ENCODE data around the gene AAGAB. TPM values are rescaled to one million over a fixed set of nuclear protein-coding genes. Genes with fewer than 3 reads are reported as not detected.

Gene AAGAB
- total RNA-seq, 1 experiment from 2014 or later, result 40.1 TPM

GRCh38 chr15:67187351-67187854, 67.1 kb downstream of the AAGAB start:
- Mint-ChIP-seq H3K4me1 (peaks cover 6 to 8% of the 10 kb centered on the region in 2 experiments; a peak in 2 of 4 replicates), H3K27me3 (ENCODE audit: low read depth) (no peaks in the 10 kb centered on the region), H3K4me3 (no peak overlapping the region), H3K9me3 (no peaks in the 10 kb centered on the region), H3K27ac (no peak overlapping the region; a peak in 1 of 7 replicates), H3K36me3 (ENCODE audit: insufficient read depth in 1 of 3, low read depth in 3 of 3) (peaks cover 6 to 77% (median 25%) of the 10 kb centered on the region in 3 experiments)
- no peak overlapping the region for H2BK15ac ChIP-seq (ENCODE audit: low read depth, low read length)
- no peaks in the 10 kb centered on the region for H3K23me2 ChIP-seq (ENCODE audit: insufficient read length, low read depth, low read length, poor library complexity, severe bottlenecking)
- no peak overlapping the region for H3K4ac ChIP-seq (ENCODE audit: low read depth, low read length)
- no peak for TF ChIP-seq CTCF (conservative IDR thresholded peaks at IDR 0.05)
- H3K23ac ChIP-seq (ENCODE audit: insufficient read length, low read depth, low read length), result no peak overlapping the region
- no peaks in the 10 kb centered on the region for H3K79me2 ChIP-seq (ENCODE audit: insufficient read depth, low read length)
- H3K56ac ChIP-seq (ENCODE audit: insufficient read length, low read depth, low read length), result no peak overlapping the region
- H3K18ac ChIP-seq (ENCODE audit: insufficient read length, low read depth, low read length), result no peak overlapping the region
- H2BK5ac ChIP-seq (ENCODE audit: insufficient read length, low read length), result no peak overlapping the region
- H3K4me2 ChIP-seq (ENCODE audit: insufficient read depth, insufficient read length, low read length), result no peak overlapping the region
- H3K79me1 ChIP-seq (ENCODE audit: insufficient read depth, low read depth, low read length, poor library complexity, severe bottlenecking), result no peaks in the 10 kb centered on the region
- no peak overlapping the region for H4K5ac ChIP-seq (ENCODE audit: insufficient read length, low read depth, low read length)
- H2BK120ac ChIP-seq (ENCODE audit: low read depth, low read length, poor library complexity, severe bottlenecking), result no peak overlapping the region
- no peak overlapping the region for H4K91ac ChIP-seq (ENCODE audit: insufficient read length, low read depth, low read length)
- no peaks in the 10 kb centered on the region for H4K20me1 ChIP-seq (ENCODE audit: control insufficient read depth, insufficient read depth, insufficient read length)
- no peak overlapping the region for H3K9ac ChIP-seq (ENCODE audit: extremely low read depth, insufficient read length, low read length)
- H3K27ac ChIP-seq (ENCODE audit: insufficient read length, low read depth, low read length), result no peak overlapping the region
- no peak for DNase-seq
- no peaks in the 10 kb centered on the region for H3K4me1 ChIP-seq (ENCODE audit: insufficient read depth, low read length)
- no peaks in the 10 kb centered on the region for H3K27me3 ChIP-seq (ENCODE audit: insufficient read depth, low read length)
- no peak overlapping the region for H3K14ac ChIP-seq (ENCODE audit: insufficient read depth, low read length)
- no peak overlapping the region for H2AK5ac ChIP-seq (ENCODE audit: insufficient read length, low read length)
- no peak overlapping the region for H2BK20ac ChIP-seq (ENCODE audit: low read depth, low read length, poor library complexity, severe bottlenecking)
- H2AFZ ChIP-seq (ENCODE audit: low read length), result no peak overlapping the region
- no peaks in the 10 kb centered on the region for H3K9me3 ChIP-seq (ENCODE audit: control insufficient read depth, low read depth, low read length)
- H4K8ac ChIP-seq (replicated peaks; ENCODE audit: insufficient read length, low read depth, low read length), result no peak overlapping the region
- no peak overlapping the region for H2BK12ac ChIP-seq (ENCODE audit: insufficient read length, low read depth, low read length)
- WGBS (ENCODE audit: extremely low coverage, insufficient read length, low lambda C conversion rate), result no CpG with 5 or more reads among the region's 12 CpGs
- H3T11ph ChIP-seq (ENCODE audit: low read length), result no peak overlapping the region
